Thoracic aorta endothelial cell (primary cell): ENCODE measurements around the gene CCL20. TPM values are rescaled to one million over a fixed set of nuclear protein-coding genes. Genes with fewer than 3 reads are reported as not detected.

ENCODE experiments used
- small RNA-seq: library from RNA; depleted of rRNA; stranded (forward); fragments of <200 nt; gene quantifications from one replicate; pipeline ENCODE3, GENCODE V24; 2012
- total RNA-seq: library from RNA; depleted of rRNA; stranded (reverse); fragments of >200 nt; gene quantifications from 2 replicates; pipeline ENCODE4 v1.2.3, GENCODE V29; 2012

Gene CCL20, protein sequence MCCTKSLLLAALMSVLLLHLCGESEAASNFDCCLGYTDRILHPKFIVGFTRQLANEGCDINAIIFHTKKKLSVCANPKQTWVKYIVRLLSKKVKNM
- 0.22 TPM in 1 of 2 replicates, not detected in the other for total RNA-seq

DNA sequence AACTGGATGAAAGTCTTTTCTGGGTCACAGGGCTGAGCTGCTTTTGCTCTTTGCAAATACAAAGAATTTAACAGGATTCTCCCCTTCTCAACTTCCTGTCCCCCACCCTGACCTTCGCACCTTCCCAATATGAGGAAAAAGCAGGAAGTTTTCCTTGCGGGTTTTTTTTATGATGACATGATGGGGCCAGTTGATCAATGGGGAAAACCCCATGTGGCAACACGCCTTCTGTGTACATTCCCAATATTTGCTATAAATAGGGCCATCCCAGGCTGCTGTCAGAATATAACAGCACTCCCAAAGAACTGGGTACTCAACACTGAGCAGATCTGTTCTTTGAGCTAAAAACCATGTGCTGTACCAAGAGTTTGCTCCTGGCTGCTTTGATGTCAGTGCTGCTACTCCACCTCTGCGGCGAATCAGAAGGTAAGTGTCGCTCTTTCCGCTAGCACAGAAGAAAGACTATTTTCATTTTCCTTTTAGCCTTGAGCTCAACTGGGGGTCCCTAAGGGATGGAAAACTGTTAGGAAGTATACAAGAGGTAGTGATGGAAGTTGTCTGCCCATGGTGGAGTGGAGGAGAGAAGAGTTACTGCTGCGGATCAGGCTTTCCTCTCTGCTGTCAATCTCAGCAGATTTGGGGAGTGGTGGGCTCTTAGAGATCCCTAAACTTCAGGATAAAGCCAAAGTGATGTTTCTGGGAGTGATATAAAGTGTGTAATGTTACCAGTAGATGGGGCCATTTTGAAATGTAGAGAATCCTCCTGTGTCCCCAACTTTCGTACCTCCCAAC lies at the start of gene CCL20:
Gene CCL20, plus strand, starts transcription at position 281 of the 792 bp plus-strand sequence. Its CDS starts 70 bp downstream, at position 351.

Small RNA genes lying within 50 kb of the gene (small RNA-seq; reads per million reads assigned to genes)
- gene SNRPGP8: not detected

Other genes with a start within 250 kb of the CCL20 start
- not detected in 2 replicates for gene SCYGR2, start 214.9 kb upstream of the CCL20 start, total RNA-seq
- not detected in 2 replicates for gene SCYGR3, start 199.0 kb upstream of the CCL20 start, total RNA-seq
- gene SCYGR4, start 196.3 kb upstream of the CCL20 start, total RNA-seq: not detected in 2 replicates
- not detected in 2 replicates for gene SCYGR5, start 147.0 kb upstream of the CCL20 start, total RNA-seq
- 0.40 and 0.86 TPM in 2 replicates for gene SLC19A3, start 95.8 kb upstream of the CCL20 start, total RNA-seq
- gene SCYGR6, start 89.1 kb upstream of the CCL20 start, total RNA-seq: not detected in 2 replicates
- gene SCYGR7, start 85.5 kb upstream of the CCL20 start, total RNA-seq: not detected in 2 replicates
- not detected in 2 replicates for gene SCYGR8, start 67.9 kb upstream of the CCL20 start, total RNA-seq
- gene DAW1, start 57.8 kb downstream of the CCL20 start, total RNA-seq: 9.0 and 9.6 TPM in 2 replicates